Endodermal cell (in vitro differentiated cells): ENCODE measurements around the gene FBXL16. TPM values are rescaled to one million over a fixed set of nuclear protein-coding genes. Genes with fewer than 3 reads are reported as not detected.
A peak's percentile ranks its signal among the peaks of the same experiment; 100 is the strongest.
"Not testable (repeated sequence)": the region's sequence is repeated elsewhere in the genome, so short reads cannot be mapped to it uniquely, and the experiment has no call there.

ENCODE experiments used
- DNase-seq: peaks from one replicate; pipeline ENCODE4 v3.0.0-alpha.2; 2017
- H3K27ac ChIP-seq: 2 replicates; pipeline ENCODE4 v1.5.1; 2013; ENCODE audit warnings: mild to moderate bottlenecking, low read depth, low read length, moderate library complexity
- H3K27me3 ChIP-seq: 2 replicates; pipeline ENCODE4 v1.6.1; 2013; ENCODE audit warnings: mild to moderate bottlenecking, low read length, moderate library complexity; ENCODE audit not compliant: insufficient read depth, control insufficient read depth, poor library complexity, severe bottlenecking
- H3K36me3 ChIP-seq: 2 replicates; pipeline ENCODE4 v1.7.0; 2013; ENCODE audit warnings: mild to moderate bottlenecking, low read length, moderate library complexity; ENCODE audit not compliant: control insufficient read depth, insufficient read depth
- H3K4me1 ChIP-seq: one replicate; pipeline ENCODE4 v1.7.0; 2013; ENCODE audit warnings: low read length; ENCODE audit not compliant: control insufficient read depth, insufficient read depth
- H3K4me3 ChIP-seq: 2 replicates; pipeline ENCODE4 v1.5.1; 2013; ENCODE audit warnings: mild to moderate bottlenecking, low read length, moderate library complexity
- H3K9ac ChIP-seq: 2 replicates; pipeline ENCODE4 v1.6.1; 2013; ENCODE audit warnings: mild to moderate bottlenecking, low read length, moderate library complexity; ENCODE audit not compliant: poor library complexity, severe bottlenecking; ENCODE audit errors: extremely low read depth
- H3K9me3 ChIP-seq: 2 replicates; pipeline ENCODE4 v1.6.1; 2013; ENCODE audit warnings: mild to moderate bottlenecking, low read length, moderate library complexity; ENCODE audit not compliant: control insufficient read depth
- H3K27ac Mint-ChIP-seq: 2 replicates; pipeline ENCODE4 v1.8.0; 2020; ENCODE audit warnings: mixed read lengths
- H3K27me3 Mint-ChIP-seq: 2 replicates; pipeline ENCODE4 v1.8.0; 2021; ENCODE audit warnings: mild to moderate bottlenecking, mixed read lengths; ENCODE audit not compliant: insufficient read depth
- H3K36me3 Mint-ChIP-seq: 2 replicates; pipeline ENCODE4 v1.8.0; 2020; ENCODE audit warnings: low read depth, mixed read lengths
- H3K4me1 Mint-ChIP-seq: 2 replicates; pipeline ENCODE4 v1.8.0; 2020; ENCODE audit warnings: mixed read lengths
- H3K4me3 Mint-ChIP-seq: 2 replicates; pipeline ENCODE4 v1.8.0; 2020; ENCODE audit warnings: mild to moderate bottlenecking, moderate library complexity, mixed read lengths
- H3K9me3 Mint-ChIP-seq: 2 replicates; pipeline ENCODE4 v1.8.0; 2020; ENCODE audit warnings: mild to moderate bottlenecking, mixed read lengths
- CTCF ChIP-seq: fragments of 200-600 bp; sonication (generic); conservative IDR thresholded peaks from 2 replicates; pipeline ENCODE4 v1.5.0; 2021; ENCODE audit warnings: antibody characterized with exemption, mild to moderate bottlenecking
- WGBS, 2 experiments: methylation state at CpG; one replicate each; pipeline versions ENCODE4 v1.1.5 to v1.1.7; 2013; ENCODE audit warnings: missing lambda C conversion rate in 2 of 2, mixed read lengths in 1 of 2; ENCODE audit not compliant: insufficient coverage in 1 of 2, insufficient read length in 1 of 2; 5-methylcytosine and 5-hydroxymethylcytosine counted together
- total RNA-seq, 2 donors: library from RNA; stranded (reverse); fragmentation: NEBNext Ultra II Directional in 1 of 2; extraction: Animal tissue kit (Norgen Biotek cat#: 25700) in 1 of 2; gene quantifications; 2 replicates in 1 of 2; 3 replicates in 1 of 2; pipeline ENCODE4 v1.2.1, GENCODE V29; 2021

FBXL16 gene
- total RNA-seq, 2 donors from 2014 or later: 0.38 to 2.2 TPM

- Histone ChIP-seq H3K36me3 (no peaks in the 10 kb centered on the region), H3K4me3 (no peak overlapping the region), H3K27me3 (no peaks in the 10 kb centered on the region), H3K9ac (no peak overlapping the region), H3K27ac (no peak overlapping the region), H3K4me1 (no peaks in the 10 kb centered on the region), H3K9me3 (no peaks in the 10 kb centered on the region)
- WGBS, 2 experiments: 8 to 14% methylated on average over 4 to 14 of the region's 14 CpGs
- no peak overlapping the region for H3K4me3 Mint-ChIP-seq
- no peaks in the 10 kb centered on the region for H3K36me3 Mint-ChIP-seq
- peak; percentile 89 for TF ChIP-seq CTCF
- no peaks in the 10 kb centered on the region for H3K4me1 Mint-ChIP-seq
- no peaks in the 10 kb centered on the region for H3K9me3 Mint-ChIP-seq
- DNase-seq: peak; percentile 92
- H3K27ac Mint-ChIP-seq: no peak overlapping the region
- H3K27me3 Mint-ChIP-seq: no peaks in the 10 kb centered on the region
These were observed 40.1 kb upstream of the FBXL16 start for GRCh38 chr16:745739-746138.

- Histone ChIP-seq H3K36me3 (no peaks in the 10 kb centered on the region), H3K27ac (no peak overlapping the region), H3K9ac (no peak overlapping the region), H3K27me3 (no peaks in the 10 kb centered on the region), H3K4me1 (no peaks in the 10 kb centered on the region), H3K4me3 (no peak overlapping the region), H3K9me3 (no peaks in the 10 kb centered on the region)
- no peak overlapping the region for H3K4me3 Mint-ChIP-seq
- no peak overlapping the region for H3K27ac Mint-ChIP-seq
- H3K4me1 Mint-ChIP-seq: peaks cover 5% of the 10 kb centered on the region
- peak; percentile 69 for TF ChIP-seq CTCF
- H3K36me3 Mint-ChIP-seq: peaks cover 8% of the 10 kb centered on the region
- peak; percentile 75 for DNase-seq
- no peaks in the 10 kb centered on the region for H3K9me3 Mint-ChIP-seq
- no peaks in the 10 kb centered on the region for H3K27me3 Mint-ChIP-seq
- 87 to 91% methylated on average over 16 to 21 of the region's 21 CpGs for WGBS, 2 experiments
These were observed 38.3 kb upstream of the FBXL16 start for GRCh38 chr16:743794-744500.

GRCh38 chr16:742894-743293 is 37.3 kb upstream of the FBXL16 start:
- not testable (repeated sequence) for H3K9ac ChIP-seq, H3K27ac Mint-ChIP-seq, H3K9me3 Mint-ChIP-seq, H3K36me3 ChIP-seq, H3K4me3 Mint-ChIP-seq, H3K4me1 ChIP-seq, DNase-seq, H3K27me3 ChIP-seq, H3K9me3 ChIP-seq, H3K27ac ChIP-seq, H3K4me1 Mint-ChIP-seq, H3K27me3 Mint-ChIP-seq, H3K4me3 ChIP-seq
- WGBS, 2 experiments: 93 to 98% methylated on average over 12 to 14 of the region's 14 CpGs
- H3K36me3 Mint-ChIP-seq: peaks cover 11% of the 10 kb centered on the region
